Fibroblast of mammary gland (primary cell): ENCODE measurements around the gene SLC35E1.

Experiments used
- DNase-seq: peaks from one replicate; pipeline ENCODE4 v3.0.0-alpha.2; 2010; ENCODE audit warnings: low read depth
- H3K4me3 ChIP-seq: 2 replicates; pipeline ENCODE4 v1.5.1; 2011; ENCODE audit warnings: low read depth, mild to moderate bottlenecking, low read length, moderate library complexity; ENCODE audit not compliant: control insufficient read depth
- TF ChIP-seq, protein P1 (sequence below): conservative IDR thresholded peaks from 2 replicates; pipeline ENCODE4 v1.5.1; 2011; ENCODE audit warnings: low read depth, low read length, inconsistent platforms; ENCODE audit not compliant: control insufficient read depth, insufficient read depth

SLC35E1 gene

DNA sequence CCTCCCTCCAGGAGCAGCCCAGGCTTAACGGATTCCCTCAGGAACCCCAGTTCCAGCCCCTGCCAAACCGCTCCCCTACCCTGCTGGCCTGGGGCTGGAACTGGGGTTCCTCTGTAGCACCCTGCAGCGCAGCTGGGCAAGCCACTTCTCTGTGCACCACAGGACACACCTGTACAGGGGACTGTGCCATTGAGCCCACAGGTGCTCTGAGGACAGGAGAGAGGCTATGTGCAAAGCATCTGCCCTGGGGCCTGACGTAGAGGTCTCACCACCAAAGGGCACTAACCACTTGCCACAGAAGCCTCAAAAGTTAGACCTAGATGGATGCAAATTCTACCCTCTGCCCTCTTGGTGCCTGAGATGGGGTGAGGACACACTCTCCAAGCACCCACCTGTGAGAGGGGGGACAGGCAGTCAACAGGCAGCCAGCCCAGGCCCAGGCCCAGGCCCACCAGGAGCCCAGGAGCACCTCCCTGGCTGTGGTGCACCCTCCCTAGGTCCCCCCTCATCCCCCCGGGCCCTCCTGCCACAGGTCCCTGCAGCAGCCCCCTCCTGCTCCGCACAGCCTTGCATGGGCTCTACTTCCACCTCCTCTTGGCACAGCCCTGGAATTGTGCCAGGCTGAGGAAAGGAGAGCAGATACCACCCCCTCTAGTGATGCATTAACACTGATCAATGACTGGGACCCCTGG, 27.6 kb upstream of the SLC35E1 start:
- no peak overlapping the region for H3K4me3 ChIP-seq
- TF ChIP-seq, protein P1, sequence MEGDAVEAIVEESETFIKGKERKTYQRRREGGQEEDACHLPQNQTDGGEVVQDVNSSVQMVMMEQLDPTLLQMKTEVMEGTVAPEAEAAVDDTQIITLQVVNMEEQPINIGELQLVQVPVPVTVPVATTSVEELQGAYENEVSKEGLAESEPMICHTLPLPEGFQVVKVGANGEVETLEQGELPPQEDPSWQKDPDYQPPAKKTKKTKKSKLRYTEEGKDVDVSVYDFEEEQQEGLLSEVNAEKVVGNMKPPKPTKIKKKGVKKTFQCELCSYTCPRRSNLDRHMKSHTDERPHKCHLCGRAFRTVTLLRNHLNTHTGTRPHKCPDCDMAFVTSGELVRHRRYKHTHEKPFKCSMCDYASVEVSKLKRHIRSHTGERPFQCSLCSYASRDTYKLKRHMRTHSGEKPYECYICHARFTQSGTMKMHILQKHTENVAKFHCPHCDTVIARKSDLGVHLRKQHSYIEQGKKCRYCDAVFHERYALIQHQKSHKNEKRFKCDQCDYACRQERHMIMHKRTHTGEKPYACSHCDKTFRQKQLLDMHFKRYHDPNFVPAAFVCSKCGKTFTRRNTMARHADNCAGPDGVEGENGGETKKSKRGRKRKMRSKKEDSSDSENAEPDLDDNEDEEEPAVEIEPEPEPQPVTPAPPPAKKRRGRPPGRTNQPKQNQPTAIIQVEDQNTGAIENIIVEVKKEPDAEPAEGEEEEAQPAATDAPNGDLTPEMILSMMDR, result no peak
- DNase-seq, result no peak

GRCh38 chr19:16598848-16599247, 26.6 kb upstream of the SLC35E1 start:
- DNase-seq, result no peak
- TF ChIP-seq, protein P1, result no peak
- H3K4me3 ChIP-seq, result no peak overlapping the region

GRCh38 chr19:16596399-16596798, 24.2 kb upstream of the SLC35E1 start:
- no peak for DNase-seq
- H3K4me3 ChIP-seq, result no peak overlapping the region
- TF ChIP-seq, protein P1, result no peak

DNA sequence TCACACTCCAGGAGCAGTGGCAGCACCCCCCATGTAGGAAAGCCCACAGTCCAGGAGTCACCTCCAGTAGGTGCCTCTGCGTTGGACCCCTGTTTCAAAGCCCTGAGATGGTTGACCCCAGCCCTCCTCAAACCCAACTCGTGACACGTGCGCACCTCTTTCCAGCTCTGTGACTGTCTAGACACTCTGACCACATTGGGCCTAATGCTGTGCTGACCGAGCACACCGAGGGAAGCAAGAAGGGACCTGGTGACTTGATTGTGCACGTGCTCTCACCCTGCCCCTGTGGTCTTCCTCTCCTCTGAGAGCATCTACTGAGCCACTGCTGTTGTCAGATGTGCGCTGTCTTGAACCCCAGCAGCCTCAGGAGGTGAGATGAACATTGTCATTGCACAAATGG, 22.9 kb upstream of the SLC35E1 start:
- TF ChIP-seq, protein P1, result no peak
- no peak overlapping the region for H3K4me3 ChIP-seq
- no peak for DNase-seq

- TF ChIP-seq, protein P1, result no peak
- DNase-seq, result no peak
- H3K4me3 ChIP-seq, result no peak overlapping the region
These were observed 22.5 kb upstream of the SLC35E1 start for GRCh38 chr19:16594681-16595091.

GRCh38 chr19:16594131-16594586, 21.9 kb upstream of the SLC35E1 start:
- no peak overlapping the region for H3K4me3 ChIP-seq
- no peak for DNase-seq
- TF ChIP-seq, protein P1, result no peak
